HG03442 (cell line): ENCODE measurements around the gene DRC7.

Source experiments
- ATAC-seq: cut with Tn5 transposase; IDR thresholded peaks from one replicate; pipeline ENCODE4 v1.9.1; 2021; ENCODE audit warnings: mild to moderate bottlenecking, moderate library complexity; ENCODE audit not compliant: unreplicated experiment

Gene DRC7

GRCh38 chr16:57759541-57760356 lies 65.1 kb downstream of the DRC7 start:
- no peak for ATAC-seq

DNA sequence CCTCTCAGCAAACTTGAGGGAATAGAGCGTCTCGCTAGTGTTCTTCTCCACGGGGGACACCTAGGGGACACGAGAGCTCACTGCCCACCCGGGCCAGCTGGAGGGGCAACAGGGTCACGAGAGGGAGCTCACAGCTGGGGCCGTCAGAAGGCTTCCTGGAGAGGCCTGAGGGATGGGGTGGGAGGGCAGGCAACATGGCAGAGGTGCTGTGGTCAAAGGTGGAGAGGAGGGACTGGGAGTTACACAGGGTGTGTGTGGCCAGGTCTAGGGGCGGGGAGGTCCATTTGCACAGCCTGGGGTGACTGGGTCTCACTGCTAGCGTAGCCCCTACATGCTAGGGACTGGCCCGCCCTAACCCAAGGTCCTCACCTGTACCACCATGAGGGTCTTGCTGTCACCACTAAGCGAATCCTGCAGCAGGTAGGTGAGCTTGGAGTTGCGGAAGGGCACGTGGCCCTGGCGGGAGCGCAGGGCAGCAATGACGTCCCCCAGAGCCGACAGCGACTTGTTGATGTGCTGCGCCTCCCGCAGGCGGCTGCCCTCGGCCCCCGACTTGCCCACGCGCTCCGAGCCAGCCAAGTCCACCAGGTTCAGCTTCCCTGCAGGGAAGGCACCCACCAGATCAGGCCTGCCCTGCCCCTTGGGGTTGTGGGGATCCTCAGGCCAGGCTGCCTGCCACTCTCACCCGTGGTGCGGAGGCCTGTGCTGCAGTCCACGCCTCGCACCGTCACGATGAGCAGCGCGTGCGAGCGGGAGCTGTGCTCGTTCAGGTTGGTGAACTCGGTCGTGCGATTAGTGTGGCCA lies 66.0 kb downstream of the DRC7 start:
- ATAC-seq, result no peak

DNA sequence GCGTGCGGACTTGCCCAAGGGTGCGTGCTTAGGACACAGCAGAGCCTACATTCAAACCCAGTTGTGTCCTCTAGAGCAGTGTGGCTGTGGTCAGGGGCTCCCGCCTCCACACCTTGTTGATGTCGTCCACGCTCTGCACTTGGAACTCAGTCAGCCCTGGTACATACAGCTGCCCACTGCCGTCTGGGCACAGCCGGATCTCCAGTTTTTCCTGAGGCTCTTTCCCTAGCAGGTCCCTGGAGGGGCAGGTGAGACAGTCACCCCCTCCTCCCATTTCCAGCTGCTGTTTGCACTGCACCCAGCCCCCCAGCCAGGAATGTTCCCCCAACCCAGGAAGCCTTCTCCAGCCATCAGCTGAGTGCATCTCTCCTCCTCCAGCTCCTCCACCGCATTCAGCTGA lies 66.7 kb downstream of the DRC7 start:
- no peak for ATAC-seq

GRCh38 chr16:57761957-57762356 lies 67.4 kb downstream of the DRC7 start:
- no peak for ATAC-seq

- no peak for ATAC-seq
These were observed 67.9 kb downstream of the DRC7 start for GRCh38 chr16:57762365-57763040.

GRCh38 chr16:57763285-57764005 lies 68.8 kb downstream of the DRC7 start:
- ATAC-seq, result no peak

DNA sequence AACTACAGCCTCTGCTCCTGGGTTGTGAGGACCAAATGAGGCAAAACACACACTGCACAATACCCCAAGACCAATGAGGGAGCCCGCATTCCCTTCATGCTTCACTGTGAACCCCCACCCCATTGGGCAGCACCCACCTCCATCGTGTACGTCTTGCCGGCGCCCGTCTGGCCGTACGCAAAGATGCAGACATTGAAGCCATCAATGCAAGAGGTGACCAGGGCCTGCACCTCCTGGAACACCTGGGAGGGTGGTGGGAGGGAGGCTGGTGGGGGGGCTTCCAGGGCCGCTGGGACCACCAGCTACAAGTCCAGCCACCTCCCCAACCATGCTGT lies 69.4 kb downstream of the DRC7 start:
- no peak for ATAC-seq

GRCh38 chr16:57764341-57765159 lies 69.9 kb downstream of the DRC7 start:
- no peak for ATAC-seq

DNA sequence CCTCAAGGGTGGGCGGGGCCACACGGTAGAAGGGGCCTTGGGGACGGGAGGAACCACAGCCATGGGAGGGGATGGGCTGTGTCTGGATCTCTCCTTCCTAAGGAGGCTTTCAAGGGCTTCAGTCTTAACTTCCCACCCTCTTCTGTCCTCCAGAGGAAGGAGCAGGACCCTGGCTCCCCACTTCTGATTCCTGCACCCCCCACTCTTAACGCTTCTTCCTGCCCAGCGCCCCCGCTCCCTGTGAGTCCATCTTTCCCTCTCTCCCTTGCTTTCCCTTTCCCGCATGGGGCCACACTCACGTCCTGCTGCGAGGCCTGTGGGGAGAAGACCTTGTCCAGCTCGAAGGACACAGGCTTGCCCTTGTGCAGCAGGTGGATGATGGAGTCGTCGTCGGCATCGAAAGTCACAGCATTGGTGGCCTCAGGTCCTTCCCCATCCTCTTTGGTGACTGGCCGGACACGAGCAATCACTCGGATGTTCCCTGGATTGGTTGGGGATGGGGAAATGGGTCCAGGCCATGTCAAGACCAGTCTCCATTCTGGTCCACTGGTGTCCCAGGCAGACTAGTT lies 70.6 kb downstream of the DRC7 start:
- ATAC-seq, result no peak

DNA sequence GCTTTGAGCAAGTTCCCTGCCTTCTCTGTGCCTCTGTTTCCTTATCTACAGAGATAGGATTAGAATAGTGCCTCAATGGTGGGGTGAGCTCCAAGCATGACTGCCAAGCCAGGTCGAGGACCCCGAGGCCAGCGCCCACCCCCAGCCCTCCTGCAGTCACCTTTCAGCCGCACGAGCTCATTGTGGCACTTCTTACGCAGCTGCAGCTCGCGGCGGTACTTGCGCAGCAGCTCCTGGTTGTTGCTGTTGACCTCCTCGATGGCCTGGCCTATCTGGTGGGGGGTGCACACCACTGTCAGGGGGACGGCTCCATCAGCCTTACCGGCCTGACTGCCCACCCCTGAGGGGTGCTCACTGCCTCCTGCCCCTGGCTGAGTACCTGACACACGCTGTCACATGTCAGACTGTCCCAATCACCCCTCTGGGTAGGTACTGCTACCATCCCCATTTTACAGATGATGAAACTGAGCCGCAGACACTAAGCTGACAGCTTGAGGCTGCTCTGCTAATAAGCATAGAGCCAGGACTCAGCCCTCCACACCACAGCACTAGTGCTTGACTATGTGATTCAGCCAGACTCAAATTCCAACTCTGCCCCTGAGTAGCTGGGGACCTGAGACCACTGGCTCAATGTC lies 72.2 kb downstream of the DRC7 start:
- ATAC-seq, result no peak

GRCh38 chr16:57769541-57770145 lies 75.0 kb downstream of the DRC7 start:
- no peak for ATAC-seq

DNA sequence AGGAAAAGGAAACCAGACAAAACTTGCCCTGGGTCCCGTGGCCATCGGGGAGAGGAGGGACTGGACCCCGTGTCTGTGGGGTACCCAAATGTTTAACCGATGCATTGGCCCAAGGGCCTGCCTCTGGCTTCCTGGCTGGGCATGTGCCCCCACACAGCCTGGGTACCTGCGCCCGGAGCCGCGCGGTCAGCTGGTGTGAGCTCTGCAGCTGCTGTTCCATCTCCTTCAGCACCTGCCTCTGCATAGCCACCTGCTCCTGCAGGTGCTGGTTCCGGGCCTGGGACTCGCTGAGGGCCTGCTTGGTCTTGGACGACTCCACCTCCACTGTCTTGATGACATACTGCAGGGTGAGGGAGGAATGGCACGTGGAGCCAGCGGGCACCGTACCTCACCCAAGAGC lies 75.8 kb downstream of the DRC7 start:
- ATAC-seq, result no peak

DNA sequence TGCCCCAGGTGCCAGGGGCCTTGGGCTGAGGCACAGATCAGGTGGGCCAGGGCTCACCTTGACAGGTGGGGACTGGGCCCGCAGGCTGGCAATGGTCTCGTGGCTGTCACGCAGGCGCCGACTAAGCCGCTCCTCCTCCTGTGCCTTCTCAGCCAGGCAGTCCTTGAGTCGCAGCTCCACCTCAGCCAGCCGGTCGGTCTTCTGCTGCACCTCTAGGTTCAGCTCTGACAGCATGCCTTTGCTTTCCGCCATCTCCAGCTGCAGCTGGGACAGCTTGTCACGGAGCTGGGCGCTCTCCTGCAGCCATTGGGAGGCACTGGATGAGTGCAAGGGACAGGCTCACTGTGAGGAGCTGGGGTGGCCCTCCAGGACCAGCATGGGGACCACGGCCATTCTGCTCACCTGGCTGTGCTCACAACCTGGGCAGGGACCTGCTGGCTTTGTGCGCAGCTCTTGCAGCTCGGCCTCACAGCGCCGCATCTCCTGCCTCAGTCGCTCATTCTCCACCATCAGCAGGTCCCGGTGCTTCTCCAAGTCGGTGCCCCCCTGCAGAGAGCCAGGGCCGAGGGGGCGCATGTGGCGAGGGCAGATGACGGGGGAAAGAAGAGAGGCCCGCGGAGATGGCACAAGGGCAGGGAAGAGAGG lies 76.7 kb downstream of the DRC7 start:
- ATAC-seq, result no peak

GRCh38 chr16:57773019-57773418 lies 78.4 kb downstream of the DRC7 start:
- no peak for ATAC-seq

- no peak for ATAC-seq
These were observed 79.2 kb downstream of the DRC7 start for GRCh38 chr16:57773655-57774295.

- ATAC-seq, result no peak
These were observed 80.2 kb downstream of the DRC7 start for GRCh38 chr16:57774705-57775285.

DNA sequence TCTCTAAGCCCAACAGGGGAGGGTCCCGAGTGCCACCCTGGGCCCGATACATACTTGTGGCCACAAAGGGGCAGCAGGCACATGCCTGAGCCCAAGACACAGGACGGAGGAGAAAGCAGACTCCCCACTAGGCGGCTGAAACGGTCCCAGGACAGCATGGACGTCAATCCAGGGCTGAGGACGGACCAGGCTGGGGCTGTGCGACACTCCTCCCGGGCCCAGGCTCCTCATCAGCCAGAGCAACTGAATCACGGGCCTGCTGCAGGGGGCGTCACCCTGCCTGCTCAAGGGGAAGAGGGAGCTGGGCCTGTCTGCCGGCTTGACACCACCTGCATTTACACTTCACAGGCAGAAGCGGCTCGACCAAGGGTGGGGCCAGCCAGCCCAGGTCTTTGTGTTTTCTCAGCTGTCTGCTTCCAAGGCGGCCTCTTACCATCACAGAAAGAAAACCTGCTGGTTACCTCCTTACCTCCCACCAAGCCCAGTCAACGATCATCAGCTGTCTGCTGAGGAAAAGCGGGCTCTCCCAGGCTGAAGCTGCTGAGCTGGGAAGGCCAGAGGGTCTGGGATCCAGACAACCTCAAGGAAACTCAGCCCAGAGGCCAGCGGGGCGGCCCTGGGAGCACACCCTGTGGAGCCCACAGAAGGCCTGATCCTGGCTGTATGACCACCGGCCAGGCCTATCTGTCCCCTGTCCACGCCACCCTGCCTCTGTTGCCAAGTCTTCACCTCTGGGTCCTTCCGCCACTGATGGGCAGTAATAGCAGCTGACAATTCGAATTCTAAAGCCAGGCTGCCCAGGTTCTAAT lies 81.3 kb downstream of the DRC7 start:
- ATAC-seq, result no peak
